PC-9 (cell line): ENCODE measurements around the gene B3GNT2. TPM values are rescaled to one million over a fixed set of nuclear protein-coding genes. Genes with fewer than 3 reads are reported as not detected.
A peak's percentile ranks its signal among the peaks of the same experiment; 100 is the strongest.
"Not testable (repeated sequence)": the region's sequence is repeated elsewhere in the genome, so short reads cannot be mapped to it uniquely, and the experiment has no call there.

Experiments
- BruUV-seq: library from RNA; stranded (reverse); fragments of 400-500 nt; replicated peaks from 2 replicates; lab custom pipeline; 2021; lab: Mats Ljungman, UMichigan
- CTCF ChIA-PET: fragments of 300-600 bp; sonication (Branson Sonifier 250); formaldehyde crosslinking; loops from one replicate; lab custom pipeline; 2022; ENCODE audit warnings: antibody characterized with exemption; lab: Charles Lee
- POLR2A ChIA-PET: fragments of 300-600 bp; sonication (Branson Sonifier 250); formaldehyde crosslinking; loops from one replicate; lab custom pipeline; 2022; ENCODE audit warnings: antibody characterized with exemption; ENCODE audit not compliant: unreplicated experiment; lab: Charles Lee
- DNase-seq, 2 experiments: peaks; one replicate each; pipeline versions ENCODE4 v3.0.0 to v3.0.0-alpha.2; 2015 to 2022; ENCODE audit warnings: mixed read lengths in 1 of 2
- H2AFZ ChIP-seq: fragments of 200-600 bp; sonication (generic); 2 replicates; pipeline ENCODE4 v1.8.1; 2017; ENCODE audit warnings: antibody characterized with exemption
- H3F3A ChIP-seq: fragments of 200-600 bp; sonication (generic); 2 replicates; pipeline ENCODE4 v1.8.1; 2017; ENCODE audit warnings: antibody characterized with exemption, mild to moderate bottlenecking, low read depth; ENCODE audit not compliant: insufficient read depth
- H3K27ac ChIP-seq: fragments of 200-600 bp; sonication (generic); 2 replicates; pipeline ENCODE4 v1.6.1; 2016; ENCODE audit warnings: mixed run types
- H3K27me3 ChIP-seq: fragments of 200-600 bp; sonication (generic); 2 replicates; pipeline ENCODE4 v1.6.1; 2016; ENCODE audit warnings: low read depth, mixed run types; ENCODE audit not compliant: insufficient read depth
- H3K36me3 ChIP-seq: fragments of 200-600 bp; sonication (generic); 2 replicates; pipeline ENCODE4 v1.6.1; 2016; ENCODE audit warnings: low read depth, mixed run types
- H3K4me1 ChIP-seq: fragments of 200-600 bp; sonication (generic); replicated peaks from 2 replicates; pipeline ENCODE4 v1.6.1; 2016; ENCODE audit warnings: mixed run types; ENCODE audit not compliant: insufficient read depth
- H3K4me2 ChIP-seq: fragments of 200-600 bp; sonication (generic); 2 replicates; pipeline ENCODE4 v1.6.1; 2017; ENCODE audit warnings: mixed run types
- H3K4me3 ChIP-seq: fragments of 200-600 bp; sonication (generic); 2 replicates; pipeline ENCODE4 v1.6.1; 2016; ENCODE audit warnings: mixed run types
- H3K79me2 ChIP-seq: fragments of 200-600 bp; sonication (generic); 2 replicates; pipeline ENCODE4 v1.6.1; 2017; ENCODE audit warnings: low read depth, mixed run types
- H3K9me2 ChIP-seq: fragments of 200-600 bp; sonication (generic); 2 replicates; pipeline ENCODE4 v1.8.1; 2017; ENCODE audit warnings: mild to moderate bottlenecking; ENCODE audit not compliant: insufficient read depth
- H3K9me3 ChIP-seq: fragments of 200-600 bp; sonication (generic); 2 replicates; pipeline ENCODE4 v1.8.1; 2016; ENCODE audit warnings: low read depth; ENCODE audit not compliant: insufficient read depth
- H4K20me1 ChIP-seq: fragments of 200-600 bp; sonication (generic); 2 replicates; pipeline ENCODE4 v1.8.1; 2017; ENCODE audit not compliant: insufficient read depth
- EZH2 ChIP-seq: fragments of 200-600 bp; sonication (generic); IDR thresholded peaks from 2 replicates; pipeline ENCODE4 v1.8.0; 2017; ENCODE audit warnings: antibody characterized with exemption, low read depth
- intact Hi-C: fragments of 100-400 bp; cut with micrococcal nuclease; formaldehyde crosslinking; loops from one replicate; pipeline ENCODE4 v1.10.0; 2022; ENCODE audit not compliant: unreplicated experiment
- total RNA-seq: library from RNA; stranded (reverse); gene quantifications from 2 replicates; pipeline ENCODE4 v1.2.3, GENCODE V29; 2021
- TF ChIP-seq, protein P1 (sequence below): fragments of 200-600 bp; sonication (generic); conservative IDR thresholded peaks from 2 replicates; pipeline ENCODE4 v1.6.1; 2017; ENCODE audit warnings: mixed run types, antibody characterized with exemption, mild to moderate bottlenecking, moderate library complexity

The B3GNT2 gene
- total RNA-seq, 1 experiment from 2014 or later: 30.8 TPM

DNA sequence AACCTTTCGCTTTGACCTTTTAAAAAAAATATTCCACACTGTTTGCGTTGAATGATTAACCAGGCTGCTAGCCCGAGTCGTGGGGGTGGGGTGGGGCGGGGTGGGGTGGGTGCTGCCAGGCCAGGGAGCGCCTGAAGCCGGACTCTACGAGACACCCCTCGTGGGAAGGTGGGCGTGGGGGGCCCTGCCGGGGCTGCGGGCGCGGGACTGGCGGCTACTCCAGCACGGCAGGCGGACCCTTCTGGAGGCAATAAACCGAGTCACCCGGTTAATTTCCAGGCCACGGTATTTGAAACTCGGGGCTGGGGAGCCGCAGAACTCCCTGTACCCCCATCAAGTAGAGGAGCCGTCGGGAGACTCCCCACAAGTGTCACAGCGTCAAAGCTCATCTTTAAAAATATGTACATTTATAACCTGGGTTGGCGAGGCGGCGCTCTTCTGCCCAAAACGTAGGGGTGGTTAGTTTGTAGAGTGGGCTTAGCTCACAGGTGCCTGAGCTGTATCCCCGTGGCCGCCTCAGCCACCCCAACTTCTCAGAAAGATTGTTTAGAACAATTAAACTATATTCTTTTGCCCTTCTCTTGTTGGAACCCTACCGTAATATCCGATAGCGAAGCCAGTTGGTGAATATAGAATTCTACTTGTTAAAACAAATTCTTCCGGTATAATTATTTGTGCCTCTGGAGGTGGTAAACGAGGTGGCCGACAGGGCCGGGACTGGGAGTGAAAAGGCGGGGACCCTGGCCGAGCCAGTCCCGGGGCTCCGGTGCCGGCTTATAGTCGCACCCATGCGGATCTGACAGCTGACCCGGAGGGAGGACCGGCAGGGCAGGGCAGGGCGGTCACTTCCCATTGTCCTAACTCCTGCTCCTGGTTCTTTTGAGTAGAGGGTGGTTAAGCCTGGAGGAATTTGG lies 1.4 kb downstream of the B3GNT2 start:
- H4K20me1 ChIP-seq: peaks cover 51% of the 10 kb centered on the region
- peaks cover 9% of the 10 kb centered on the region; the same call in 1 of the 2 replicates for H3F3A ChIP-seq
- no peaks in the 10 kb centered on the region for H3K27me3 ChIP-seq
- H3K9me3 ChIP-seq: no peaks in the 10 kb centered on the region
- TF ChIP-seq EZH2: no peak
- TF ChIP-seq, protein P1, sequence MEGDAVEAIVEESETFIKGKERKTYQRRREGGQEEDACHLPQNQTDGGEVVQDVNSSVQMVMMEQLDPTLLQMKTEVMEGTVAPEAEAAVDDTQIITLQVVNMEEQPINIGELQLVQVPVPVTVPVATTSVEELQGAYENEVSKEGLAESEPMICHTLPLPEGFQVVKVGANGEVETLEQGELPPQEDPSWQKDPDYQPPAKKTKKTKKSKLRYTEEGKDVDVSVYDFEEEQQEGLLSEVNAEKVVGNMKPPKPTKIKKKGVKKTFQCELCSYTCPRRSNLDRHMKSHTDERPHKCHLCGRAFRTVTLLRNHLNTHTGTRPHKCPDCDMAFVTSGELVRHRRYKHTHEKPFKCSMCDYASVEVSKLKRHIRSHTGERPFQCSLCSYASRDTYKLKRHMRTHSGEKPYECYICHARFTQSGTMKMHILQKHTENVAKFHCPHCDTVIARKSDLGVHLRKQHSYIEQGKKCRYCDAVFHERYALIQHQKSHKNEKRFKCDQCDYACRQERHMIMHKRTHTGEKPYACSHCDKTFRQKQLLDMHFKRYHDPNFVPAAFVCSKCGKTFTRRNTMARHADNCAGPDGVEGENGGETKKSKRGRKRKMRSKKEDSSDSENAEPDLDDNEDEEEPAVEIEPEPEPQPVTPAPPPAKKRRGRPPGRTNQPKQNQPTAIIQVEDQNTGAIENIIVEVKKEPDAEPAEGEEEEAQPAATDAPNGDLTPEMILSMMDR: no peak
- peak overlapping the region; percentile 98 for H3K4me3 ChIP-seq
- H3K9me2 ChIP-seq: no peaks in the 10 kb centered on the region
- ChIA-PET CTCF (no interaction called here), POLR2A (interaction anchor here (0.9 kb wide), 1 partner anchor 248 kb away, joined by 4 read pairs; no protein-coding TSS in a partner anchor)
- peak; percentile 48 to 51 for DNase-seq
- H3K27ac ChIP-seq: peak overlapping the region; percentile 70
- peaks cover 34% of the 10 kb centered on the region for H3K4me1 ChIP-seq
- BruUV-seq: no TSS peak
- H3K4me2 ChIP-seq: peak overlapping the region; percentile 99
- peaks cover 62% of the 10 kb centered on the region for H3K79me2 ChIP-seq
- intact Hi-C loops: loop anchor here (2.0 to 5.0 kb wide), 2 partner anchors 92 to 205 kb away; no protein-coding TSS in a partner anchor
- H2AFZ ChIP-seq: peak overlapping the region; percentile 56; the same call in 1 of the 2 replicates
- peaks cover 5% of the 10 kb centered on the region; the same call in 1 of the 2 replicates for H3K36me3 ChIP-seq

DNA sequence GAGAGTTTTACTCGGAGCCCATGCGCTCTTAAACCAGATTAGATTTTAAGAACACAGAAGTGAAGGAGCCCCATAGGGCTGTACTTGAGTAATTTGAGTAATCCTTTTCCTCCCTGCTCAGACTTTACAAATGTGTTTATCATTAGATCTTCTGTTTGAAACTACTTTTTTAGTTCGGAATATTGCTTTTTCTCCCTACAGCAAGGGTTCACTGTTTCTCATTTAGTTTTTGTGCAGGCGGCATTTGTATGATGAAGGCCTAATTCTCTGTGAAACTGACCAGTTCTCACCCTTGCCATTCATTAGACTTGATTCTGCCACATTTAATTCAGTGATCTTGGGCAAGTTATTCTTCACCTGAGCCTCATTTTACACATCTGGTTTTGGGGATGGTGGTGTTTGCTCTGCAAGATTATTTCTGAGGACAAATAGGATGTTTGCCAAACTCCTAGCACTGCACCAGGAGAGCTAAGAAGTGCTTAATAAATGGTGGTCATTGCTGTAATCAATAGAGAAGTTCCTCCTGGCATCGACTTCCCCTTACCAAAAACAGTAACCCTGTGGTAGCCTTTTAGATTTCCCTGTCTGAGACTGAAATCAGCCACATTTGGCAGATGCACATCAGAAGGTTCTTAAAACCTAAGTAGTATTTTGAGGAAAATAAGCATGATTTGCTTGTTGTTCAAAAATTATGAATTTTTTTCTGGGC lies 2.2 kb downstream of the B3GNT2 start:
- no TSS peak for BruUV-seq
- POLR2A ChIA-PET: no interaction called here
- Histone ChIP-seq H3K27me3 (no peaks in the 10 kb centered on the region), H3K27ac (peak overlapping the region; percentile 40), H4K20me1 (peaks cover 59% of the 10 kb centered on the region), H3F3A (peaks cover 9% of the 10 kb centered on the region; the same call in 1 of the 2 replicates), H2AFZ (peak overlapping the region; percentile 56; the same call in 1 of the 2 replicates), H3K4me3 (peak overlapping the region; percentile 98), H3K36me3 (peaks cover 5% of the 10 kb centered on the region; the same call in 1 of the 2 replicates), H3K79me2 (peaks cover 70% of the 10 kb centered on the region), H3K4me2 (peak overlapping the region; percentile 99), H3K4me1 (peaks cover 34% of the 10 kb centered on the region), H3K9me3 (no peaks in the 10 kb centered on the region), H3K9me2 (no peaks in the 10 kb centered on the region)
- CTCF ChIA-PET: no interaction called here
- intact Hi-C loops: loop anchor here (2.0 to 5.0 kb wide), 2 partner anchors 91 to 206 kb away; no protein-coding TSS in a partner anchor
- no peak for DNase-seq
- TF ChIP-seq EZH2: no peak

DNA sequence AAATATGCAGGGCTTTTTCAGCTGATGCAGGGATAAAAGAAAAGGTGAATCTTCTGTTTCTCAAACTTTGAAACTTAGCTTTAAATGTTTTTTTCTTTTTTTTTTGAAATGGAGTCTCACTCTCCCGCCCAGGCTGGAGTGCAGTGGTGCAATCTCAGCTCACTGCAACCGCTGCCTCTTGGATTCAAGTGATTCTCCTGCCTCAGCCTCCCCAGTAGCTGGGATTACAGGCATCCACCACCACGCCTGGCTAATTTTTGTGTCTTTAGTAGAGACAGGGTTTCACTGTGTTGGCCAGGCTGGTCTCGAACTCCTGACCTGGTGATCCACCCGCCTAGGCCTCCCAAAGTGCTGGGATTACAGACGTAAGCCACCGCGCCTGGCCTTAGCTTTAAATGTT lies 2.9 kb downstream of the B3GNT2 start:
- H3K36me3 ChIP-seq, H3K9me3 ChIP-seq, H3K27ac ChIP-seq, H2AFZ ChIP-seq, H3K9me2 ChIP-seq, DNase-seq, CTCF ChIA-PET, BruUV-seq, POLR2A ChIA-PET, H3F3A ChIP-seq, H3K27me3 ChIP-seq: not testable (repeated sequence)
- intact Hi-C loops: loop anchor here (5.0 kb wide), 1 partner anchor 207 kb away; no protein-coding TSS in a partner anchor
- peak overlapping the region; percentile 98 for H3K4me3 ChIP-seq
- H3K79me2 ChIP-seq: peaks cover 77% of the 10 kb centered on the region
- H3K4me2 ChIP-seq: peak overlapping the region; percentile 99
- H4K20me1 ChIP-seq: peaks cover 64% of the 10 kb centered on the region
- H3K4me1 ChIP-seq: peaks cover 34% of the 10 kb centered on the region
